K562 (cell line): ENCODE measurements around the gene RPS6KA4. TPM values are rescaled to one million over a fixed set of nuclear protein-coding genes. Genes with fewer than 3 reads are reported as not detected.

ENCODE experiments used
- ATF7 ChIP-seq: fragments of 450-650 bp; IDR thresholded peaks from 2 replicates; pipeline ENCODE4 v1.7.1; 2014; ENCODE audit warnings: mild to moderate bottlenecking, moderate library complexity
- CREB1 ChIP-seq, 2 experiments: sonication (generic) in 1 of 2; formaldehyde crosslinking in 1 of 2; IDR thresholded peaks; 2 replicates each; pipeline versions ENCODE4 v1.6.1 to v1.8.0; 2012 to 2022; ENCODE audit warnings: inconsistent platforms in 1 of 2, mild to moderate bottlenecking in 1 of 2, missing genetic modification reagents in 1 of 2, moderate library complexity in 1 of 2
- ELF2 ChIP-seq: fragments of 250-450 bp; sonication (Bioruptor Pico); IDR thresholded peaks from 2 replicates; pipeline ENCODE4 v1.5.0; 2021; ENCODE audit warnings: mild to moderate bottlenecking
- ETV5 ChIP-seq: sonication (generic); formaldehyde crosslinking; IDR thresholded peaks from 2 replicates; pipeline ENCODE4 v1.4.0; 2020; ENCODE audit warnings: low read depth, mild to moderate bottlenecking, missing genetic modification reagents
- FOXK2 ChIP-seq, 2 experiments: fragments of 450-650 bp; IDR thresholded peaks in 1 of 2; conservative IDR thresholded peaks in 1 of 2; 2 replicates each; pipeline ENCODE4 v1.6.1; 2016; ENCODE audit warnings: low read depth in 2 of 2, mild to moderate bottlenecking in 1 of 2
- GTF2E2 ChIP-seq: fragments of 200-800 bp; sonication (Bioruptor generic); IDR thresholded peaks from 2 replicates; pipeline ENCODE4 v1.6.1; 2016; ENCODE audit warnings: missing genetic modification characterization, missing compliant biosample characterization
- KDM4B ChIP-seq, 2 experiments: fragments of 450-650 bp in 1 of 2; sonication (generic) in 1 of 2; IDR thresholded peaks; 2 replicates each; pipeline ENCODE4 v1.6.1; 2016 to 2017; ENCODE audit warnings: borderline replicate concordance in 2 of 2, antibody characterized with exemption in 1 of 2, low read depth in 1 of 2, mild to moderate bottlenecking in 1 of 2
- MCM3 ChIP-seq: fragments of 450-650 bp; IDR thresholded peaks from 2 replicates; pipeline ENCODE4 v1.6.1; 2016
- MYC ChIP-seq, 2 experiments: fragments of 250-450 bp in 1 of 2; sonication (Bioruptor Pico) in 1 of 2; IDR thresholded peaks; 2 replicates each; pipeline versions ENCODE4 v1.5.1 to v1.6.1; 2012 to 2021; ENCODE audit warnings: low read depth in 2 of 2, borderline replicate concordance in 1 of 2, improper control_type of control experiment in 1 of 2, low read length in 1 of 2, mild to moderate bottlenecking in 1 of 2, moderate library complexity in 1 of 2
- POLR2B ChIP-seq: fragments of 450-650 bp; IDR thresholded peaks from 2 replicates; pipeline ENCODE4 v1.6.1; 2018; ENCODE audit warnings: low read depth; ENCODE audit not compliant: partially characterized antibody
- SIRT6 ChIP-seq: IDR thresholded peaks from one replicate; pipeline ENCODE4 v1.6.1; 2012; ENCODE audit warnings: low read depth, mild to moderate bottlenecking, control low read depth, inconsistent platforms, low read length, moderate library complexity
- SMAD1 ChIP-seq: fragments of 150-350 bp; IDR thresholded peaks from 2 replicates; pipeline ENCODE4 v1.6.1; 2014; ENCODE audit warnings: low read length, low read depth; ENCODE audit not compliant: partially characterized antibody
- ZNF239 ChIP-seq: fragments of 250-450 bp; sonication (Bioruptor Pico); IDR thresholded peaks from 2 replicates; pipeline ENCODE4 v1.4.0; 2020; ENCODE audit warnings: mild to moderate bottlenecking
- ZNF644 ChIP-seq: fragments of 200-800 bp; sonication (Bioruptor generic); IDR thresholded peaks from 2 replicates; pipeline ENCODE4 v1.6.1; 2016; ENCODE audit warnings: low read depth, missing genetic modification characterization, missing compliant biosample characterization
- ZNF778 ChIP-seq: fragments of 450-650 bp; formaldehyde crosslinking; IDR thresholded peaks from 2 replicates; pipeline ENCODE4 v1.4.0; 2020; ENCODE audit warnings: mild to moderate bottlenecking, moderate library complexity
- polyA plus RNA-seq, 8 experiments: library from polyadenylated mRNA; depleted of rRNA in 4 of 8; stranded (reverse) in 5 of 8; unstranded in 3 of 8; fragments of >200 nt; fragmentation: Nextera tagmentation in 2 of 8; fragmentation: Illumina TruSeq in 1 of 8; extraction: Ambion mirVana in 2 of 8; extraction: Trizol in 1 of 8; gene quantifications; 2 replicates each; pipeline versions ENCODE4 v1.2.1 to v1.2.3, GENCODE V29; 2011 to 2014; ENCODE audit warnings: inconsistent platforms in 1 of 8, missing spikeins in 1 of 8
- total RNA-seq, 7 experiments: library from RNA; depleted of rRNA in 6 of 7; stranded (reverse); fragments of >200 nt in 6 of 7; fragmentation: Illumina TruSeq in 2 of 7; extraction: Trizol in 2 of 7; gene quantifications; 2 replicates each; pipeline versions ENCODE4 v1.2.1 to v1.2.3, GENCODE V29; 2011 to 2021; ENCODE audit warnings: low replicate concordance in 1 of 7
- TF ChIP-seq, protein P1 (sequence below): fragments of 250-450 bp; sonication (Bioruptor Pico); IDR thresholded peaks from 2 replicates; pipeline ENCODE4 v1.9.0; 2021; ENCODE audit warnings: mild to moderate bottlenecking
- TF ChIP-seq, protein P2 (sequence below), 2 experiments: IDR thresholded peaks; 2 replicates each; pipeline ENCODE4 v1.6.1; 2011; ENCODE audit warnings: borderline replicate concordance in 1 of 2, control low read depth in 1 of 2, low read depth in 1 of 2, low read length in 1 of 2, mild to moderate bottlenecking in 1 of 2, mixed read lengths in 1 of 2, moderate library complexity in 1 of 2; ENCODE audit not compliant: insufficient read depth in 1 of 2, insufficient read length in 1 of 2, poor library complexity in 1 of 2, severe bottlenecking in 1 of 2; ENCODE audit errors: extremely low read depth in 1 of 2
- TF ChIP-seq, protein P3 (sequence below), 3 experiments: IDR thresholded peaks in 2 of 3; conservative IDR thresholded peaks in 1 of 3; 2 replicates each; pipeline ENCODE4 v1.5.1; 2011 to 2012; ENCODE audit warnings: low read length in 3 of 3, mild to moderate bottlenecking in 3 of 3, control low read depth in 2 of 3, improper control_type of control experiment in 1 of 3, inconsistent platforms in 1 of 3, low read depth in 1 of 3, mixed read lengths in 1 of 3, moderate library complexity in 1 of 3; ENCODE audit not compliant: insufficient read depth in 2 of 3
- TF ChIP-seq, protein P4 (sequence below): IDR thresholded peaks from 2 replicates; pipeline ENCODE4 v1.6.1; 2016; ENCODE audit warnings: missing genetic modification characterization, missing compliant biosample characterization
- TF ChIP-seq, protein P5 (sequence below): fragments of 200-800 bp; sonication (Bioruptor generic); IDR thresholded peaks from 2 replicates; pipeline ENCODE4 v1.6.1; 2017; ENCODE audit warnings: missing genetic modification characterization, missing compliant biosample characterization

RPS6KA4 gene
- total and polyA plus RNA-seq, 9 of the 15 experiments (the other 6 are each of a cell fraction or from before 2014, with no cell fraction given): 0.15 to 23.8 (median 9.8) TPM

DNA sequence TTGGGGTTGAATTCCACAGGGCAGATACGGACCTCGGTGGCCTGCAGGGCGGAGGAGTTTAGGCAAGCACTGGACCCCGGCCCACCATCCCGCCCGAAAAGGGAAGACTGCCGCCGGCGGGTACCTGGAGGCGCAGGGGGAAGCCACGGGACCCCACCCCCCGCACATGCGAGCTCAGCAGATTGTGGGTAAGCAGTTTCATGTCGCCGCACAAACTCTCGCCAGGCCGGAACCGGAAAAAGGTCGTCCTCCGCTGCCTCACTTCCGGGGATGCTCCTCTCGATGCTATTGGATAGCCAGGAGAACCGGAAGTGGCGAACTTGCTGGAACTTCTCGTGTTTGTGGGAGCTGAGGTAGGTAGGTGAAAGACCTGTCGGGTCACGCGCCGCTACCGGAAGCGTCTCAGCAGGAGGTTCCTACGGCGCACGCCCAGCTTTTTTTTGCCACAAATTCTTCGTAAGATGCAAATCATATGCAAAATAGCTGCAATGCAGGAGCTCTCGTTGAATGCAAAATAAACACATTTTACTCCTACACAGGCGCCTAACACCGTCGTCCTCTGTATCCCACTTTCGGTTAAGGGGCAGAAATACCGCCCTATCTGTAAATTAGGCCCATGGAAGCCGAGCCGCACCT, 41.5 kb upstream of the RPS6KA4 start, which contains the start of gene TRMT112 (continued):
- peak; percentile 70; the same call in 1 of the 2 replicates for TF ChIP-seq GTF2E2 (tag)
- 0 out of 2 replicates have a peak, but pooled peaks have one; percentile 2 for TF ChIP-seq ZNF644 (tag)
- TF ChIP-seq FOXK2 (conservative IDR thresholded peaks at IDR 0.05 in 1 of 2, IDR thresholded peaks at IDR 0.05 in 1 of 2; ENCODE audit: low read depth in 2 of 2): no peak
- TF ChIP-seq ELF2 (CRISPR knock-in tag): peak; percentile 8
- TF ChIP-seq, protein P1, sequence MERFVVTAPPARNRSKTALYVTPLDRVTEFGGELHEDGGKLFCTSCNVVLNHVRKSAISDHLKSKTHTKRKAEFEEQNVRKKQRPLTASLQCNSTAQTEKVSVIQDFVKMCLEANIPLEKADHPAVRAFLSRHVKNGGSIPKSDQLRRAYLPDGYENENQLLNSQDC (CRISPR knock-in tag): no peak
- TF ChIP-seq ETV5: peak; percentile 93
- TF ChIP-seq, protein P2, sequence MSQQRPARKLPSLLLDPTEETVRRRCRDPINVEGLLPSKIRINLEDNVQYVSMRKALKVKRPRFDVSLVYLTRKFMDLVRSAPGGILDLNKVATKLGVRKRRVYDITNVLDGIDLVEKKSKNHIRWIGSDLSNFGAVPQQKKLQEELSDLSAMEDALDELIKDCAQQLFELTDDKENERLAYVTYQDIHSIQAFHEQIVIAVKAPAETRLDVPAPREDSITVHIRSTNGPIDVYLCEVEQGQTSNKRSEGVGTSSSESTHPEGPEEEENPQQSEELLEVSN (IDR thresholded peaks at IDR 0.05; ENCODE audit: borderline replicate concordance in 1 of 2, extremely low read depth in 1 of 2, insufficient read depth in 1 of 2, insufficient read length in 1 of 2, low read depth in 1 of 2, low read length in 1 of 2, poor library complexity in 1 of 2, severe bottlenecking in 1 of 2): peak in 1 of 2 experiments; percentile 61
- TF ChIP-seq, protein P3, sequence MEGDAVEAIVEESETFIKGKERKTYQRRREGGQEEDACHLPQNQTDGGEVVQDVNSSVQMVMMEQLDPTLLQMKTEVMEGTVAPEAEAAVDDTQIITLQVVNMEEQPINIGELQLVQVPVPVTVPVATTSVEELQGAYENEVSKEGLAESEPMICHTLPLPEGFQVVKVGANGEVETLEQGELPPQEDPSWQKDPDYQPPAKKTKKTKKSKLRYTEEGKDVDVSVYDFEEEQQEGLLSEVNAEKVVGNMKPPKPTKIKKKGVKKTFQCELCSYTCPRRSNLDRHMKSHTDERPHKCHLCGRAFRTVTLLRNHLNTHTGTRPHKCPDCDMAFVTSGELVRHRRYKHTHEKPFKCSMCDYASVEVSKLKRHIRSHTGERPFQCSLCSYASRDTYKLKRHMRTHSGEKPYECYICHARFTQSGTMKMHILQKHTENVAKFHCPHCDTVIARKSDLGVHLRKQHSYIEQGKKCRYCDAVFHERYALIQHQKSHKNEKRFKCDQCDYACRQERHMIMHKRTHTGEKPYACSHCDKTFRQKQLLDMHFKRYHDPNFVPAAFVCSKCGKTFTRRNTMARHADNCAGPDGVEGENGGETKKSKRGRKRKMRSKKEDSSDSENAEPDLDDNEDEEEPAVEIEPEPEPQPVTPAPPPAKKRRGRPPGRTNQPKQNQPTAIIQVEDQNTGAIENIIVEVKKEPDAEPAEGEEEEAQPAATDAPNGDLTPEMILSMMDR (IDR thresholded peaks at IDR 0.05 in 2 of 3, conservative IDR thresholded peaks at IDR 0.05 in 1 of 3; ENCODE audit: insufficient read depth in 2 of 3, low read depth in 1 of 3, low read length in 3 of 3): 0 out of 6 replicates have a peak, but pooled peaks of 1 of the 3 experiments have one; percentile 0
- no peak for TF ChIP-seq ZNF778
- TF ChIP-seq, protein P4, sequence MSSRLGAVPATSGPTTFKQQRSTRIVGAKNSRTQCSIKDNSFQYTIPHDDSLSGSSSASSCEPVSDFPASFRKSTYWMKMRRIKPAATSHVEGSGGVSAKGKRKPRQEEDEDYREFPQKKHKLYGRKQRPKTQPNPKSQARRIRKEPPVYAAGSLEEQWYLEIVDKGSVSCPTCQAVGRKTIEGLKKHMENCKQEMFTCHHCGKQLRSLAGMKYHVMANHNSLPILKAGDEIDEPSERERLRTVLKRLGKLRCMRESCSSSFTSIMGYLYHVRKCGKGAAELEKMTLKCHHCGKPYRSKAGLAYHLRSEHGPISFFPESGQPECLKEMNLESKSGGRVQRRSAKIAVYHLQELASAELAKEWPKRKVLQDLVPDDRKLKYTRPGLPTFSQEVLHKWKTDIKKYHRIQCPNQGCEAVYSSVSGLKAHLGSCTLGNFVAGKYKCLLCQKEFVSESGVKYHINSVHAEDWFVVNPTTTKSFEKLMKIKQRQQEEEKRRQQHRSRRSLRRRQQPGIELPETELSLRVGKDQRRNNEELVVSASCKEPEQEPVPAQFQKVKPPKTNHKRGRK: no peak
- no peak for TF ChIP-seq MCM3
- TF ChIP-seq SIRT6: no peak
- TF ChIP-seq MYC (IDR thresholded peaks at IDR 0.05; ENCODE audit: low read depth, low read length): peak; percentile 78
- peak; percentile 57; the same call in 1 of the 2 replicates for TF ChIP-seq MYC (CRISPR knock-in tag; IDR thresholded peaks at IDR 0.05; ENCODE audit: borderline replicate concordance, low read depth)
- TF ChIP-seq KDM4B (IDR thresholded peaks at IDR 0.05; ENCODE audit: borderline replicate concordance in 2 of 2, low read depth in 1 of 2): peak in 1 of 2 experiments; percentile 86; a peak in 2 of 4 replicates
- peak; percentile 11 for TF ChIP-seq SMAD1
- peak; percentile 86 for TF ChIP-seq POLR2B
- TF ChIP-seq, protein P5, sequence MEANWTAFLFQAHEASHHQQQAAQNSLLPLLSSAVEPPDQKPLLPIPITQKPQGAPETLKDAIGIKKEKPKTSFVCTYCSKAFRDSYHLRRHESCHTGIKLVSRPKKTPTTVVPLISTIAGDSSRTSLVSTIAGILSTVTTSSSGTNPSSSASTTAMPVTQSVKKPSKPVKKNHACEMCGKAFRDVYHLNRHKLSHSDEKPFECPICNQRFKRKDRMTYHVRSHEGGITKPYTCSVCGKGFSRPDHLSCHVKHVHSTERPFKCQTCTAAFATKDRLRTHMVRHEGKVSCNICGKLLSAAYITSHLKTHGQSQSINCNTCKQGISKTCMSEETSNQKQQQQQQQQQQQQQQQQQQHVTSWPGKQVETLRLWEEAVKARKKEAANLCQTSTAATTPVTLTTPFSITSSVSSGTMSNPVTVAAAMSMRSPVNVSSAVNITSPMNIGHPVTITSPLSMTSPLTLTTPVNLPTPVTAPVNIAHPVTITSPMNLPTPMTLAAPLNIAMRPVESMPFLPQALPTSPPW (CRISPR knock-in tag): peak; percentile 47; the same call in 1 of the 2 replicates
- TF ChIP-seq CREB1 (IDR thresholded peaks at IDR 0.05): peak; percentile 71
- TF ChIP-seq CREB1 (CRISPR knock-in tag; IDR thresholded peaks at IDR 0.05): no peak; the same call in 1 of the 2 replicates
- TF ChIP-seq ATF7: peak; percentile 36
- no peak for TF ChIP-seq ZNF239 (CRISPR knock-in tag)
